Body of pancreas (tissue), 4 donors: Measurements from ENCODE around the gene NEU3. TPM values are rescaled to one million over a fixed set of nuclear protein-coding genes. Genes with fewer than 3 reads are reported as not detected.
"Not testable (repeated sequence)": the region's sequence is repeated elsewhere in the genome, so short reads cannot be mapped to it uniquely, and the experiment has no call there.

Source experiments
- ATAC-seq: fragments of 150-250 bp; one replicate; pipeline ENCODE4 v1.9.1; 2016
- DNase-seq, 4 donors: peaks; one replicate each; pipeline ENCODE4 v3.0.0-alpha.2; 2019
- H3K27ac ChIP-seq, 4 donors: fragments of 200-600 bp; sonication (generic); 1 replicate in 3 of 4; 2 replicates in 1 of 4; pipeline versions ENCODE4 v1.5.1 to v1.6.1; 2016 to 2019; ENCODE audit warnings: mild to moderate bottlenecking in 1 of 4, mixed read lengths in 1 of 4, moderate library complexity in 1 of 4
- H3K27me3 ChIP-seq, 2 donors: fragments of 200-600 bp; sonication (generic); one replicate each; pipeline ENCODE4 v1.6.0; 2016; ENCODE audit warnings: mild to moderate bottlenecking in 1 of 2
- H3K36me3 ChIP-seq, 2 donors: fragments of 200-600 bp; sonication (generic); replicated peaks in 1 of 2; 2 replicates each; pipeline ENCODE4 v1.5.1; 2016; ENCODE audit warnings: low read depth in 2 of 2; ENCODE audit not compliant: insufficient read depth in 1 of 2
- H3K4me1 ChIP-seq: fragments of 200-600 bp; sonication (generic); one replicate; pipeline ENCODE4 v1.6.0; 2016
- H3K4me3 ChIP-seq, 2 donors: fragments of 200-600 bp; sonication (generic); 1 replicate in 1 of 2; 2 replicates in 1 of 2; pipeline ENCODE4 v1.5.1; 2016 to 2019
- H3K9me3 ChIP-seq, 3 donors: fragments of 200-600 bp; sonication (generic); 1 replicate in 2 of 3; 2 replicates in 1 of 3; pipeline ENCODE4 v1.5.1; 2016
- CTCF ChIP-seq, 7 experiments: fragments of 450-650 bp in 4 of 7; fragments of 200-600 bp in 3 of 7; sonication (generic) in 3 of 7; IDR thresholded peaks; one replicate each; pipeline ENCODE4 v1.5.1; 2016 to 2019; ENCODE audit warnings: antibody characterized with exemption in 7 of 7
- POLR2A ChIP-seq, 3 donors: fragments of 450-650 bp; IDR thresholded peaks; one replicate each; pipeline ENCODE4 v1.6.1; 2016; ENCODE audit warnings: antibody characterized with exemption in 3 of 3, mild to moderate bottlenecking in 2 of 3
- WGBS, 2 donors: methylation state at CpG; one replicate each; pipeline ENCODE4 v1.1.5; 2017; 5-methylcytosine and 5-hydroxymethylcytosine counted together
- intact Hi-C: fragments of 100-400 bp; cut with DNase I; formaldehyde crosslinking; loops from one replicate; pipeline ENCODE4 v1.15.1; 2023
- total RNA-seq, 2 donors: library from RNA; depleted of rRNA; stranded (reverse); fragments of >200 nt; gene quantifications; one replicate each; pipeline ENCODE4 v1.1.0, GENCODE V29; 2016

NEU3 gene
- total RNA-seq, 2 donors from 2014 or later = 1.6 to 8.6 TPM

- no peaks in the 10 kb centered on the region for H3K9me3 ChIP-seq
- H3K27ac ChIP-seq = no peak overlapping the region
- TF ChIP-seq CTCF (IDR thresholded peaks at IDR 0.05) (no peak), POLR2A (IDR thresholded peaks at IDR 0.05) (no peak)
- 81 to 100% methylated on average over 1 of the region's 1 CpG for WGBS, 2 donors
- no peaks in the 10 kb centered on the region for H3K36me3 ChIP-seq
- DNase-seq = no peak
- no peak for ATAC-seq
- no peaks in the 10 kb centered on the region for H3K27me3 ChIP-seq
- no peak overlapping the region for H3K4me3 ChIP-seq
- intact Hi-C loops = no loop called here
- H3K4me1 ChIP-seq = peaks cover 63% of the 10 kb centered on the region
These were observed 30.6 kb upstream of the NEU3 start for GRCh38 chr11:74957937-74958629.

- DNase-seq, H3K36me3 ChIP-seq, H3K9me3 ChIP-seq, H3K27ac ChIP-seq, H3K27me3 ChIP-seq, H3K4me3 ChIP-seq, intact Hi-C loops, ATAC-seq: not testable (repeated sequence)
- H3K4me1 ChIP-seq = peaks cover 65% of the 10 kb centered on the region
- WGBS, 2 donors = 90 to 91% methylated on average over 6 of the region's 6 CpGs
These were observed 28.6 kb upstream of the NEU3 start for GRCh38 chr11:74960128-74960527.

DNA sequence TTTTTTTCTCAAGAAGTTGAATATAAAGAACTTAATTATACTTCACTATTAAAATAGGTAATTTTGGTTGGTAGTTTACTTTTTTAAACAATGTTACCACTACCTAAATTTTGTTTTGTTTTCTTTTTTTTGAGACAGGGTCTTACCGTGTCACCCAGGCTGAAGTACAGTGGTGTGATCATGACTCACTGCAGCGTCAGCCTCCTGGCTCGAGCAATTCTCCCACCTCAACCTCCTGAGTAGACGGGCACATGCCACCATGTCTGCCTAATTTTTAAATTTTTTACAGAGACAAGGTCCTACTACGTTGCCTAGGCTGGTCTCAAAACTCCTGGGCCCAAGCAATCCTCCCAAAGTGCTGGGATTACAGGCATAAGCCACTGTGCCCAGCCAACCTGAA is 22.1 kb upstream of the NEU3 start:
- H3K9me3 ChIP-seq = no peaks in the 10 kb centered on the region
- no peak overlapping the region for H3K27ac ChIP-seq
- peaks cover 30% of the 10 kb centered on the region for H3K4me1 ChIP-seq
- DNase-seq (no peak), ATAC-seq (no peak)
- no peak overlapping the region for H3K4me3 ChIP-seq
- 80 to 89% methylated on average over 5 of the region's 5 CpGs for WGBS, 2 donors
- intact Hi-C loops = no loop called here
- peaks cover 0 to 5% of the 10 kb centered on the region in 2 donors for H3K36me3 ChIP-seq
- no peaks in the 10 kb centered on the region for H3K27me3 ChIP-seq
- TF ChIP-seq CTCF (IDR thresholded peaks at IDR 0.05) (no peak), POLR2A (IDR thresholded peaks at IDR 0.05) (no peak)

- H3K4me3 ChIP-seq = no peak overlapping the region
- 65 to 79% methylated on average over 1 of the region's 1 CpG for WGBS, 2 donors
- H3K27ac ChIP-seq = no peak overlapping the region
- intact Hi-C loops = no loop called here
- no peak for TF ChIP-seq CTCF (IDR thresholded peaks at IDR 0.05)
- no peak for TF ChIP-seq POLR2A (IDR thresholded peaks at IDR 0.05)
- H3K4me1 ChIP-seq = no peaks in the 10 kb centered on the region
- DNase-seq = no peak
- H3K27me3 ChIP-seq = no peaks in the 10 kb centered on the region
- ATAC-seq = no peak
- H3K9me3 ChIP-seq = no peaks in the 10 kb centered on the region
- peaks cover 6 to 15% of the 10 kb centered on the region in 2 donors for H3K36me3 ChIP-seq
These were observed 17.8 kb upstream of the NEU3 start for GRCh38 chr11:74970852-74971395.

DNA sequence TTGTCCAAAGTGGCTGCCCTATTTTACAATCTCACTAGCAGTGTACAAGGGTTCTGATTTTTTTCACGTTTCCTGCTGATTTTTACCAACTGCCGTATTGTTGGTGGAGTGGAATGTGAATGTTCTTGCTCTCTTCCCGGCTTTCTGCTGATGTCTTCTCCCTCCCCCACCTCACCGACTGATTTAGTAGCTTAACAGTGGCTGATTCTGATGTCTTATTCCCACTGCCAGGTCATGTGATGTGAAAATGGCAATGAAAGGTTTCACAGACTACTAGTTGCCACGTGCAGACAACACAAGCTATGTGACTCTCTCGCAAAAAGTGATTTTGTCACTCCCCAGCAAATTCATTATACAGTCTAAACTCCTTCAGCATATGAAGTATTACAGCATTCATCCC is 17.3 kb upstream of the NEU3 start:
- H3K4me3 ChIP-seq = no peak overlapping the region
- ATAC-seq (no peak), DNase-seq (no peak)
- TF ChIP-seq CTCF (IDR thresholded peaks at IDR 0.05) (no peak), POLR2A (IDR thresholded peaks at IDR 0.05) (no peak)
- H3K36me3 ChIP-seq = peaks cover 6 to 17% of the 10 kb centered on the region in 2 donors
- intact Hi-C loops = no loop called here
- H3K27ac ChIP-seq = no peak overlapping the region
- WGBS, 2 donors = 74% methylated on average over 6 of the region's 6 CpGs
- no peaks in the 10 kb centered on the region for H3K27me3 ChIP-seq
- H3K4me1 ChIP-seq = no peaks in the 10 kb centered on the region
- H3K9me3 ChIP-seq = no peaks in the 10 kb centered on the region
